BLaER1 (cell line): ENCODE data around the gene CAPN9.

Experiments used
- H3K27ac ChIP-seq: shearing (Covaris generic); formaldehyde crosslinking; 2 replicates; pipeline ENCODE4 v1.8.1; 2022
- H3K27me3 ChIP-seq: shearing (Covaris generic); formaldehyde crosslinking; 2 replicates; pipeline ENCODE4 v1.8.1; 2022
- H3K36me3 ChIP-seq: shearing (Covaris generic); formaldehyde crosslinking; 2 replicates; pipeline ENCODE4 v1.8.1; 2022
- H3K4me1 ChIP-seq: shearing (Covaris generic); formaldehyde crosslinking; 2 replicates; pipeline ENCODE4 v1.8.1; 2022
- H3K4me2 ChIP-seq: shearing (Covaris generic); formaldehyde crosslinking; 2 replicates; pipeline ENCODE4 v1.8.1; 2022
- H3K4me3 ChIP-seq: shearing (Covaris generic); formaldehyde crosslinking; 2 replicates; pipeline ENCODE4 v1.8.1; 2022
- H3K9ac ChIP-seq: shearing (Covaris generic); formaldehyde crosslinking; 2 replicates; pipeline ENCODE4 v1.8.1; 2022
- H3K9me3 ChIP-seq: shearing (Covaris generic); formaldehyde crosslinking; 2 replicates; pipeline ENCODE4 v1.8.1; 2022
- H4K20me1 ChIP-seq: shearing (Covaris generic); formaldehyde crosslinking; 2 replicates; pipeline ENCODE4 v1.8.1; 2022
- Cebpa-rat ChIP-seq: shearing (Covaris generic); IDR thresholded peaks from 2 replicates; pipeline ENCODE4 v1.8.1; 2022

CAPN9 gene

DNA sequence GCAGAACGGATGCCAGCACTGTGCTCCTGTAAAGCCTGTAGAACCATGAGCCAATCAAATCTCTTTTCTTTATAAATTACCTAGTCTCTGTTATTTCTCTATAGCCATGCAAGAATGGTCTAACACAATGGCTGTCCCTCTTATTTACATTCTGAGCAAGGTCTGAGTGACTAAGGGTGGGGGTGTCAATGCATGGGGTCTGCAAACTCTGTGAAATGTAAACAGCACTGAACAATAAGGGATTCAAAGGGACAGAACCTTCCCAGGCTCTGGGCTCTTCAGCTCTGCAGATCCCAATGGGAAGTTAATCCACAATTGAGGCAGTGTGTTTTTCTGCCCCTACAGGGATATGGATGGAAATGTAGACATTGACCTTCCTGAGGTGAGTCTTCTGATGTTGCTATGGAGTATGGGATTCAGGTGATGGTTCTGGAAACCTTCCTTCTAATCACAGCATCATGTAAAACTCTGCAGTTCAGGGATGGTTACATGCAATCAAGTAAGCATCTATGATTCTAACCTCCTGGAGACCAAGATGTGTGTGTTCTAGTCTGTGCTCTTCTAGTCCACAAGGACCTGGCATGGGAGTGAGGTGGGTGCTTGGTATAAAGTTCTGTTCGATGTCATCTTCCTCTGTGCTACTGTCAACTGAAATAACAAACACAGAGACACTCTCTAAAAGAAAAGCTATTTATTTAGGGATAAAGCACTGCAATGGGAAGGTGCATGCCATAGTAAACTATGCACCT is 38.6 kb downstream of the CAPN9 start:
- Histone ChIP-seq H3K4me2 (no peak overlapping the region), H3K4me1 (peaks cover 7% of the 10 kb centered on the region; the same call in 1 of the 2 replicates), H3K4me3 (no peak overlapping the region), H3K36me3 (no peaks in the 10 kb centered on the region), H4K20me1 (no peaks in the 10 kb centered on the region), H3K27ac (no peak overlapping the region), H3K9ac (no peak overlapping the region), H3K9me3 (no peaks in the 10 kb centered on the region), H3K27me3 (no peaks in the 10 kb centered on the region)
- TF ChIP-seq Cebpa-rat: no peak

DNA sequence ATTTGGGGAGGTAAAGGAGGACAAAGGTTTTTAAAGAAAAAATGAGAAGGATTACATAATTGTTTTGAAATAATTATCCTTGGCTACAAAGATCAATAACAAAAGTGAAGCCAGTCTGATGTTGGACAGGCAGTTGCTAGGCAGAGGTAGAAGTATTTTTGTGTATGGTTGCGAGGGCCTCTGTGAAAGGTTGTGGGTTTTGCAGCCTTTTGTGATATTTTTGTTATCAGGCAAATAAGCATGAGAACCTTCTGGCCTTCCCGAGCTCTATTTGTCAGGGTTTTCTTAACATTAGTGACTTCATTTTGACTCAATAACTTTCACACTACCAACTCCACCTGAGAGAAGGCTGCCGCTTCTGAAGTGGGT is 39.2 kb downstream of the CAPN9 start:
- peaks cover 7% of the 10 kb centered on the region; the same call in 1 of the 2 replicates for H3K4me1 ChIP-seq
- no peaks in the 10 kb centered on the region for H3K36me3 ChIP-seq
- H3K4me2 ChIP-seq: no peak overlapping the region
- H3K4me3 ChIP-seq: no peak overlapping the region
- H3K9ac ChIP-seq: no peak overlapping the region
- H3K27me3 ChIP-seq: no peaks in the 10 kb centered on the region
- no peak for TF ChIP-seq Cebpa-rat
- H3K27ac ChIP-seq: no peak overlapping the region
- H4K20me1 ChIP-seq: no peaks in the 10 kb centered on the region
- no peaks in the 10 kb centered on the region for H3K9me3 ChIP-seq

DNA sequence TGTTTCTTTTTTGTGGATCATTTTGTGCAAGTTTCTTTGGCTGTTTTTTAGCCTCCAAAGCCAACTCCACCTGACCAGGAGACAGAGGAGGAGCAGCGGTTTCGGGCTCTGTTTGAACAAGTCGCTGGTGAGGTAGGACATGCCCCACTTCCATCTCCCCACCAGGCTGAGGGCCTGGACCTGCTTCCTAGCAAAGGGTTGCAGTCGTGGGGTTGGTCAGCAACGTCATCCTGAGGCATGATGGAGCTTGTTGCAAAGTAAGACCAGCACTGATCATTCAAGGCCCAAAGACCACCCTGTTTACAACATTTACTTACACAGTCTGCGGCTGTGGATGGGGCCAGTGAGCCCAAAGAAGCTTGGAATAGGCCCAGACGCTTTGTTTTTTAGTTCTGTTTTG is 40.3 kb downstream of the CAPN9 start:
- Histone ChIP-seq H3K9ac (no peak overlapping the region), H3K4me3 (no peak overlapping the region), H3K4me2 (no peak overlapping the region), H3K27ac (no peak overlapping the region), H4K20me1 (no peaks in the 10 kb centered on the region), H3K27me3 (no peaks in the 10 kb centered on the region), H3K9me3 (no peaks in the 10 kb centered on the region), H3K36me3 (no peaks in the 10 kb centered on the region), H3K4me1 (peaks cover 17% of the 10 kb centered on the region)
- TF ChIP-seq Cebpa-rat: no peak

DNA sequence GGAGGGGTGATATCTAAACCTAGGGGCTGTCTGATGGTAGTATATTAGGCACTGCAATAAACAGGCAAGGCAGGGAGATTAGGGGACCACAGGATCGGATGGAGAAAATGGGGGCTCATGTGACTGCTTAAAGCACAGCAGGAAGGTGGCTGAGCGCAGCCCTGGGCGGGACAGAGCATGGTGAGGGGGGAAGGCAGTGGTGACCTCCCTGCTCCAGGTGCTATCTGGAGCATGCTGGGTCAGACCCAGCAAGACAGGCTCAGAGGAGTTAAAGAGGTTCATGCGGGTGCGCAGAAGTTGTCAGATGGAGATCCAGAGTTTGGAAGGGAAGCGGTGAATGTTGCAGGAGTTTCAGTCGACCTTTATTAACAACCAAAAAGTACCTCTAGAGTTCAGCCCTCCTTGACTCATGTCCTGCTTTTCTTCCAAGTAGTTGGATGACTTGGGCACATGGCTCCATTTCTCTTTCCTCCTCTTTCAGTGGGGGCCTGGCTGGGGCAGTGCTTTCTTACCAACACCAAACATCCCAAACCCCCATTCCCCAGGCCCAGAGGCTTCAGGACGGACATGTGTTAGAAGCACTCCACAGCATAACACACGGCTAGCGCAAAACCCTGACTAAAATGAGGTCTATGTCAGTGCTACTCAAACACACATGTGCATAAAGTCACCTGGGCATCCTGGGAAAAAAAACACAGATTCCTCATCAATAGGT is 41.5 kb downstream of the CAPN9 start:
- H3K9ac ChIP-seq: no peak overlapping the region
- H3K27me3 ChIP-seq: no peaks in the 10 kb centered on the region
- H3K4me2 ChIP-seq: no peak overlapping the region
- no peaks in the 10 kb centered on the region for H3K9me3 ChIP-seq
- TF ChIP-seq Cebpa-rat: no peak
- no peak overlapping the region for H3K4me3 ChIP-seq
- H3K4me1 ChIP-seq: peaks cover 27% of the 10 kb centered on the region
- H4K20me1 ChIP-seq: no peaks in the 10 kb centered on the region
- H3K36me3 ChIP-seq: no peaks in the 10 kb centered on the region
- no peak overlapping the region for H3K27ac ChIP-seq

DNA sequence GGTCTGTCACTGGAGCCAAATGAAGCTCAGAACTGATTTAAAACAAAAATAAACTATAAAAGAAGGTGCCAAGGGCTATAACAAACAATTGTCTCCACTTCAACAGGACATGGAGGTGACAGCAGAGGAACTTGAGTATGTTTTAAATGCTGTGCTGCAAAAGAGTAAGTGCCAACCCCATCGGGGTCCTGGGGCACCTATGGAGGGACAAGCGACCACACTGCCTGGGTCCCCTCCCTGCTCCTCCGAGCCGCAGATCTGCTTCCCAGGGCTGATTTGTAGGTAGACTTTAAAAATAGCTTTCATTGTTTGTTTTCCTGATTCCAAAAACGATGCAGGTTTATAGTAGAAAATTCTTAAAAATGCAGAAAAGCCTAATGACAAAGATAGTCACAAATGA is 42.8 kb downstream of the CAPN9 start:
- Histone ChIP-seq H3K36me3 (no peaks in the 10 kb centered on the region), H3K27ac (no peak overlapping the region), H4K20me1 (no peaks in the 10 kb centered on the region), H3K9ac (no peak overlapping the region), H3K9me3 (no peaks in the 10 kb centered on the region), H3K27me3 (no peaks in the 10 kb centered on the region), H3K4me2 (peak overlapping the region; percentile 8; the same call in 1 of the 2 replicates), H3K4me3 (no peak overlapping the region), H3K4me1 (peaks cover 31% of the 10 kb centered on the region)
- TF ChIP-seq Cebpa-rat: no peak

DNA sequence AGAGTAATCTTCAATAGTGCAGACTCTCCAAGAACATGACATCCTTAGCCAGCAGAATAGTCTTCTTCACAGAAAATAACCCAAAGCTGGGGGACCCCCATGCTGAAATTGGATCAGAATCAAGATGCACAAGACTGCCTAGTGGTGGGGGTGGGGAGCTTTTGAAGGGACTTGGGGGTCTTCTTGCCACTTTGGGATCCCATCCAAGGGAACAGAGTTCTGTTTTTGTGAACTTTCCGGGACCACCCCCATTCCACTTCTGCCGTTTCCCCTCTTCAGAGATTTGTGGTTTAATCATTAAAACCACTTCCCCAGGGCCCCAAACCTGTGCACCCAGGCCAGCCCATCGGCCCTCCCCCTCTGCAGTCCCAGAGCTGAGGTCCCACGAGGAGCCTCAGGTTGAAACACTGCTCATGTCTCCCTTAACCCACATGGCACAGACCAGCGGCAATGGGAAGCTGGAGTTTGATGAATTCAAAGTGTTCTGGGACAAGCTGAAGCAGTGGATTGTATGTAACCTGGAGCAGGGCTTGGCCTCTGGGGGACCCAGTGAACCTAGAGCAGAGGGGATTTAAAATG is 44.9 kb downstream of the CAPN9 start:
- TF ChIP-seq Cebpa-rat: no peak
- H3K4me2 ChIP-seq: peak overlapping the region; percentile 73
- no peaks in the 10 kb centered on the region for H4K20me1 ChIP-seq
- no peaks in the 10 kb centered on the region for H3K9me3 ChIP-seq
- no peak overlapping the region for H3K27ac ChIP-seq
- no peak overlapping the region for H3K9ac ChIP-seq
- peaks cover 31% of the 10 kb centered on the region for H3K4me1 ChIP-seq
- no peaks in the 10 kb centered on the region for H3K36me3 ChIP-seq
- no peak overlapping the region for H3K4me3 ChIP-seq
- no peaks in the 10 kb centered on the region for H3K27me3 ChIP-seq

DNA sequence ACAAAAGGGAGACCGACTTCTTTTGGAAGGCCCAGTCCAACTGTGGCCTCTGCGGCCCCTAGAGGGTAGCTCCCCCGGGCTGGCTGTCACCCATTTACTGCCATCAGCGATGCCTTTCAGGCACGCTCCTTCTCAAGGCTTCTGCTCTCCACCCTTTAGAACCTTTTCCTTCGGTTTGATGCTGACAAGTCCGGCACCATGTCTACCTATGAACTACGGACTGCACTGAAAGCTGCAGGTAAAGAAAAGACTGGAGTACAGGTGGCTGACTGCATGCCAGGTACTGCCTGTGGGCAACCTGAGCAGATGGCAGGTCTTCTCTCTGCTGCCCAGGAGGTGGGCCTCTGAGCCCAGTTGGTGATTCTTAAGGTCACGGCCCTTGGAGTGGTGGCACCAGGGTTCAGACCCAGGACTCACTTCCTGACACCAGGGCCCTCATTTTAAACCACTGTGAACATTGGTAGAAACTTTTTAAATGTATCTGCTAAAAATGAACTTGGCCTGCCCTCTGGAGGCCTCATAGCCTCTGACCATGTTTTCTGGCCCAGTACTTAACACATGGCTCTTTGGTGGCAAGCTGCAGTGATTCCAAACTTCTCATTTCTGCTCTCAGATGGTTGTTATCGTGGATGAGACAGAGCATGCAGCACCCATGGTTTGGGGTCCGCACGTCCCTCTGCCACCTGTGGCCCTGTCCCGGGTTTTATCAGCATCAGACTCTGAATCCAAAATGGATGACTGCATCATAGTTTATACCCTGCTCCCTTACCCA is 45.7 kb downstream of the CAPN9 start:
- H3K36me3 ChIP-seq: no peaks in the 10 kb centered on the region
- peaks cover 36% of the 10 kb centered on the region for H3K4me1 ChIP-seq
- H3K27me3 ChIP-seq: no peaks in the 10 kb centered on the region
- H3K27ac ChIP-seq: no peak overlapping the region
- H3K9me3 ChIP-seq: no peaks in the 10 kb centered on the region
- H3K4me3 ChIP-seq: no peak overlapping the region
- no peak for TF ChIP-seq Cebpa-rat
- no peaks in the 10 kb centered on the region for H4K20me1 ChIP-seq
- no peak overlapping the region for H3K9ac ChIP-seq
- peak overlapping the region; percentile 73 for H3K4me2 ChIP-seq

DNA sequence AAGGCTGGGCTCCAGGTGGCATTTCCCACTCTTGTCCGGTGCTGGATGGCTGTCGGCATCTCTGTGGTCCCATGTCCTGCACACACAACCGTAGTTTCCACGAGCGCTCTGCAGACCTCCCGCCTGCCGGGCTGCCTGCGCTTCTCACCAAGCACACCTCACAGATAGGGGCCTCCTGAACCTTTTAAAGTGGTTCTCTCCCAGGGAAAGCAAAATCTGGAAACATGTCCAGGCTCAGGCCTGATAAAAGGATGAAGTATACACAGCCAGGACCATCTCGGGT is 46.2 kb downstream of the CAPN9 start:
- no peak for TF ChIP-seq Cebpa-rat
- Histone ChIP-seq H3K4me1 (peaks cover 39% of the 10 kb centered on the region), H3K4me2 (peak overlapping the region; percentile 73; the same call in 1 of the 2 replicates), H3K4me3 (no peak overlapping the region), H3K9ac (no peak overlapping the region), H3K36me3 (no peaks in the 10 kb centered on the region), H4K20me1 (no peaks in the 10 kb centered on the region), H3K27me3 (no peaks in the 10 kb centered on the region), H3K9me3 (no peaks in the 10 kb centered on the region), H3K27ac (no peak overlapping the region)

DNA sequence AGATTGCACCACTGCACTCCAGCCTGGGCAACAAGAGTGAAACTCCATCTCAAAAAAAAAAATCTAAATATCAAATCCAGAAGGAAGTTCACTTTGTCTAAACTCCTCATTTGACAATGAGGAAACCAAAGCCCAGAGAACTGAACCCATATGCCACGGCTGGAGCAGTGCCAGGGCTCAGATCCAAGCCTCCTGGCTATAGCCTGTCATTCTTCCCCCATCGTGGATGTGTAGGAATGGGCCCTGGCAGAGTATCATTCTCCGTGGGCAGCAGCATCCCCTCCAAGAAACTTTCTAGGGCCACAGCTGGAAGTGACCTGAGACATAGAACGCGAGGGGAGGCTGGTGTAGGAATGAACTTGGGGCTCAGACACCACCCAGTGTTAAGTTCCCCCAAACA is 47.2 kb downstream of the CAPN9 start:
- H3K27me3 ChIP-seq: no peaks in the 10 kb centered on the region
- H3K4me1 ChIP-seq: peaks cover 36% of the 10 kb centered on the region
- no peak overlapping the region for H3K9ac ChIP-seq
- no peak for TF ChIP-seq Cebpa-rat
- H3K36me3 ChIP-seq: no peaks in the 10 kb centered on the region
- H3K9me3 ChIP-seq: no peaks in the 10 kb centered on the region
- H3K4me3 ChIP-seq: no peak overlapping the region
- H3K4me2 ChIP-seq: no peak overlapping the region
- no peak overlapping the region for H3K27ac ChIP-seq
- no peaks in the 10 kb centered on the region for H4K20me1 ChIP-seq
